Mesothelial cell of epicardium (in vitro differentiated cells): ENCODE data around the gene NTPCR. TPM values are rescaled to one million over a fixed set of nuclear protein-coding genes. Genes with fewer than 3 reads are reported as not detected.

Experiments
- DNase-seq, 2 experiments: peaks; one replicate each; pipeline ENCODE4 v3.0.0; 2021; ENCODE audit warnings: low spot score in 2 of 2; ENCODE audit not compliant: unreplicated experiment in 2 of 2
- H3K27ac Mint-ChIP-seq: 2 replicates; pipeline ENCODE4 v1.8.0; 2021; ENCODE audit warnings: mixed read lengths
- H3K27me3 Mint-ChIP-seq: 2 replicates; pipeline ENCODE4 v1.8.0; 2021; ENCODE audit warnings: low read depth, mixed read lengths
- H3K36me3 Mint-ChIP-seq: 2 replicates; pipeline ENCODE4 v1.8.0; 2021; ENCODE audit warnings: mixed read lengths
- H3K4me1 Mint-ChIP-seq: 2 replicates; pipeline ENCODE4 v1.8.0; 2021; ENCODE audit warnings: mixed read lengths
- H3K4me3 Mint-ChIP-seq: 2 replicates; pipeline ENCODE4 v1.8.0; 2021; ENCODE audit warnings: mild to moderate bottlenecking, moderate library complexity, mixed read lengths
- H3K9me3 Mint-ChIP-seq: 2 replicates; pipeline ENCODE4 v1.8.0; 2021; ENCODE audit warnings: mixed read lengths
- total RNA-seq: library from RNA; stranded (reverse); gene quantifications from 3 replicates; pipeline ENCODE4 v1.2.1, GENCODE V29; 2021
- TF ChIP-seq, protein P1 (sequence below): fragments of 200-600 bp; sonication (generic); IDR thresholded peaks from one replicate; pipeline ENCODE4 v1.5.0; 2021; ENCODE audit warnings: antibody characterized with exemption; ENCODE audit not compliant: unreplicated experiment

Gene NTPCR
- total RNA-seq, 1 donor from 2014 or later: 59.1 TPM

- no peaks in the 10 kb centered on the region for H3K9me3 Mint-ChIP-seq
- DNase-seq: no peak
- H3K27me3 Mint-ChIP-seq: peaks cover 42% of the 10 kb centered on the region
- TF ChIP-seq, protein P1, sequence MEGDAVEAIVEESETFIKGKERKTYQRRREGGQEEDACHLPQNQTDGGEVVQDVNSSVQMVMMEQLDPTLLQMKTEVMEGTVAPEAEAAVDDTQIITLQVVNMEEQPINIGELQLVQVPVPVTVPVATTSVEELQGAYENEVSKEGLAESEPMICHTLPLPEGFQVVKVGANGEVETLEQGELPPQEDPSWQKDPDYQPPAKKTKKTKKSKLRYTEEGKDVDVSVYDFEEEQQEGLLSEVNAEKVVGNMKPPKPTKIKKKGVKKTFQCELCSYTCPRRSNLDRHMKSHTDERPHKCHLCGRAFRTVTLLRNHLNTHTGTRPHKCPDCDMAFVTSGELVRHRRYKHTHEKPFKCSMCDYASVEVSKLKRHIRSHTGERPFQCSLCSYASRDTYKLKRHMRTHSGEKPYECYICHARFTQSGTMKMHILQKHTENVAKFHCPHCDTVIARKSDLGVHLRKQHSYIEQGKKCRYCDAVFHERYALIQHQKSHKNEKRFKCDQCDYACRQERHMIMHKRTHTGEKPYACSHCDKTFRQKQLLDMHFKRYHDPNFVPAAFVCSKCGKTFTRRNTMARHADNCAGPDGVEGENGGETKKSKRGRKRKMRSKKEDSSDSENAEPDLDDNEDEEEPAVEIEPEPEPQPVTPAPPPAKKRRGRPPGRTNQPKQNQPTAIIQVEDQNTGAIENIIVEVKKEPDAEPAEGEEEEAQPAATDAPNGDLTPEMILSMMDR: no peak
- H3K36me3 Mint-ChIP-seq: no peaks in the 10 kb centered on the region
- H3K4me1 Mint-ChIP-seq: peaks cover 12% of the 10 kb centered on the region
- H3K27ac Mint-ChIP-seq: no peak overlapping the region
- no peak overlapping the region for H3K4me3 Mint-ChIP-seq
Measured at GRCh38 chr1:233032916-233033315, 82.5 kb downstream of the NTPCR start.

DNA sequence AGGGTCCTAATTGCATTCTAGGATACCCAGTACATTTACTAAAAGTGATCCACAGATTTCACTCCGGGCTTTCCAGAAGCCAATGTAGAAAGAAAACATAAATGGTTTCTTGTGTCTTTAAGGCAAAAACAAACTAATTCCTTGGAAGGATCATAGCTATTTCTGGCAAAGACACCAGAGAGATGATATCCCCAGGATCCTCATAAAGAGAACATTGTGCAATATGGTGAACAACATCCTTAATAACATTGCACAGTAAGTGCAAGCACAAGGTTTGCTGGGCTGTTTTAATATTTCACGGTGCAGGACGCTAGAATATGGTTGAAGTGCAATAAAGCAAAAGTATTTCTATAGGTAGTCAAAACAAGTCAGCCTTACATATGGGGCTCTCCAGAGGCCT is 83.0 kb downstream of the NTPCR start:
- no peak for DNase-seq
- no peaks in the 10 kb centered on the region for H3K36me3 Mint-ChIP-seq
- no peaks in the 10 kb centered on the region for H3K9me3 Mint-ChIP-seq
- H3K4me3 Mint-ChIP-seq: no peak overlapping the region
- peaks cover 13% of the 10 kb centered on the region for H3K4me1 Mint-ChIP-seq
- H3K27ac Mint-ChIP-seq: no peak overlapping the region
- TF ChIP-seq, protein P1: no peak
- peaks cover 42% of the 10 kb centered on the region for H3K27me3 Mint-ChIP-seq

Other genes starting within 250 kb of the NTPCR start
- 2.1 to 2.3 TPM (median 2.2 TPM) in 3 replicates for gene MAP10, start 145.2 kb upstream of the NTPCR start, total RNA-seq